ENCODE measurements around the gene PCNX3.
"Not testable (repeated sequence)": the region's sequence is repeated elsewhere in the genome, so short reads cannot be mapped to it uniquely, and the experiment has no call there.

PCNX3 gene

GRCh38 chr11:65621460-65621859 lies 5.9 kb downstream of the PCNX3 start:
- DNase-seq = no peak

DNA sequence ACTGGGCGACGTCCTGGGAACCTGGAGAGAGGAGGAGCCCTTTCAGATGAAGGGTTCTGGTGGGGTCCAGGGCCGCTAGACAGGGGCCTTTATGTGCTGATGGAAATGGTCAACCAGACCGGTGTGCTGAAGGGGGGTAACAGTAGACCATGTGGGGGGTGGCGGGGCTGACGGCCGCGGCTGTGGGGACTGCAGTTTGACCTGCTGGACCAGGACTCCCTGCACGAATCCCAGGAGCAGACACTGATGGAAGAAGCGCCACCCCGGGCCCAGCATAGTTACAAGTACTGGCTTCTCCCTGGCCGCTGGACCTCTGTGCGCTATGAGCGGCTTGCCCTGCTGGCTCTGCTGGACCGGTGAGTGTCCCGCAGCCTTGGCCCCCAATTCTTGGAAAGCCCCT lies 6.4 kb downstream of the PCNX3 start:
- no peak for DNase-seq

DNA sequence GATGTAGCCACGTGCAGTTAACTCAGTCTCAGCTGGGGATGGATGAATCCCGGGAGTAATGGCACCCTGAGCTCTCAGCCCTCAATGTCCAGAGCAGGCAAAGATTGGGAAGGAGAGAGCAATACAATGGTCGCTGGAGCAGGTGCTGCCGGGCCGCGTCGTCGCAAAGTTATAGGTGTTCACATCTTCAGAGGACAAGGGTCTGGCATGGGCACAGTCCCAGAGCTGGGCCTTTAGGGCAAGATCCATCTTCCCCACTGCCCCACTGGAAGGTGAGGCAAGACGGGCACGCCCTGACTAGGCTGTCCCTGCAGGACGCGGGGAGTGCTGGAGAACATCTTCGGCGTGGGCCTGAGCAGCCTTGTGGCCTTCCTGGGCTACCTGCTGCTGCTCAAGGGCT lies 7.6 kb downstream of the PCNX3 start:
- DNase-seq = no peak

GRCh38 chr11:65623852-65624616 lies 8.5 kb downstream of the PCNX3 start:
- no peak for DNase-seq

DNA sequence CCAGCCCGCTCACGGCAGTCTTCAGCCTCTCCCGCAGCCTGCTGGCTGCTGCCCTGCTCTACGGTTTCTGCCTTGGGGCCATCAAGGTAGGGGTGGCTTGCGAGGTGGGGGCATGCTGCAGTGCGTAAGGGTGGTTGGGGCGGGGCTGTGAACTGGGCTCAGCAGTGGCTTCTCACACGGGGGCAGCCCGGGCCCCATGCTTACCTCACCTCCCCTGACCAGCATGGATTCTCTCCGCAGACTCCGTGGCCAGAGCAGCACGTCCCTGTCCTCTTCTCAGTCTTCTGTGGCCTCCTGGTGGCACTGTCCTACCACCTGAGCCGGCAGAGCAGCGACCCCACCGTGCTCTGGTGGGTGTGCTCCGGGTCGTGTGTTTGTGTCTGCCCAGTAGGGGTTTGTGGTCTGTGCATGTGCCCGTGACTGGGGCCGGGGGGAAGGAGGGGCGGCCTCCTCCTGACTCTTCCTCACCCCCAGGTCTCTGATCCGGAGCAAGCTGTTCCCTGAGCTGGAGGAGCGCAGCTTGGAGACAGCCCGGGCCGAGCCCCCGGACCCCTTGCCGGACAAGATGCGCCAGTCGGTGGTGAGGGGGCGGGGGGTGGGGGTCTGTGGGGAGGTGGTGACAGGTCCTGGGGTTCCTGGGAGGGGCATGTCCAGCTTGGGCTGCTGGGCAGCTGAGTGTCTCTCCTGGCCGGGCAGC lies 9.5 kb downstream of the PCNX3 start:
- DNase-seq = no peak

DNA sequence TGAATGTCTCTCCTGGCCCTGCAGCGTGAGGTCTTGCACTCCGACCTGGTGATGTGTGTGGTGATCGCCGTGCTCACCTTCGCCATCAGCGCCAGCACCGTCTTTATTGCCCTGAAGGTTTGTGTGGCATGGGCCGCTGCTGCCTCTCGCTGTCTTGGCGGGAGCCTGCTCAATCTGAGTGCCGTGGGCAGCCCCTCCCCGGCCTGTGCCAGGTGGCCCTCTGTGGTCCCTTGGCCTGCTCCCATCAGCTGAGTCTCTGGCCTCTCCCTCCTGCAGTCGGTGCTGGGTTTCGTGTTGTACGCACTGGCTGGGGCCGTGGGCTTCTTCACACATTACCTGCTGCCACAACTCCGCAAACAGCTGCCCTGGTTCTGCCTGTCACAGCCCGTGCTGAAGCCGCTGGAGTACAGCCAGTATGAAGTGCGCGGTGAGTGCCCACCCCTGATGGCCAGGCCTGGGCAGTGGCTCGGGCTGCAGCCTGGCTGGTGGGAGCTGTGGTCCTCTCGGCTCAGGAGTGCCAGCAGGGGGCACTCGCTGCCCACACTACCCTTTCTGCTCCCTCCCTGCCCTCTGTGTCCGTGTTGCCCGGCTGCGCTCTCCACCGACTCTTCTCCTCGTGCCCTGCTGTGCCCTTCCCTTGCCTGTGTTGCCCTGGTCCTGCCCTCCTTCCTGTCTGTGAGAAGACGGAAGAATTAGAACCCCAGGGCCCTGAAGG lies 10.2 kb downstream of the PCNX3 start:
- DNase-seq = peak in 3 of 5 donors; percentile 49 to 54 (median 53)

DNA sequence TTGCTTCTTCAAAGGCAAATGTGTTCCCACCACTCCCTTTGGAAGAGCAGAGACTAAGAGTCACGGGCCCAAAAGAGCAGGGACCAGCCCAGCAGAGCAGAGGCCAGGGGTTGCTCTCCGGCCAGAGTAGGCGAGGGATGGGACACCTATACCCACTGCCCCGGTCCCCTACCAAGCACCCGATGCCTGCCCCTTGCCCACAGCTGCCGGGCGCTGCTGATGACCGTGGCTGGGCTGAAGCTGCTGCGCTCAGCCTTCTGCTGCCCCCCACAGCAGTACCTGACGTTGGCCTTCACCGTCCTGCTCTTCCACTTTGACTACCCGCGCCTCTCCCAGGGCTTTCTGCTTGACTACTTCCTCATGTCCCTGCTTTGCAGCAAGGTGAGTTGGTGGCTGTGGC lies 11.6 kb downstream of the PCNX3 start:
- DNase-seq = no peak

GRCh38 chr11:65629579-65629978 lies 14.0 kb downstream of the PCNX3 start:
- DNase-seq = no peak

DNA sequence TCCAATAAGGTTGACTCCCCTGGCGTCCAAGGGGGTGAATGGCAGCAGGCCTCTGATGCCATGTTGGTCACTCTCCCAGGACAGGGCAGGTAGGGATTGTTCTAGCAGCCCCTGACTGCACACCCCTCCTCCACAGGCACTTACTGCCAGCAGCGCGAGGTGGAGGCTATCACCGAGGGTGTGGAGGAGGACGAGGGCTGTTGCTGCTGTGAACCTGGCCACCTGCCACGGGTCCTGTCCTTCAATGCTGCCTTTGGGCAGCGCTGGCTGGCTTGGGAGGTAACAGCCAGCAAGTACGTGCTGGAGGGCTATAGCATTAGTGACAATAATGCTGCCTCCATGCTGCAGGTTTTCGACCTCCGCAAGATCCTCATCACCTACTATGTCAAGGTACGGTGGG lies 14.6 kb downstream of the PCNX3 start:
- no peak for DNase-seq

DNA sequence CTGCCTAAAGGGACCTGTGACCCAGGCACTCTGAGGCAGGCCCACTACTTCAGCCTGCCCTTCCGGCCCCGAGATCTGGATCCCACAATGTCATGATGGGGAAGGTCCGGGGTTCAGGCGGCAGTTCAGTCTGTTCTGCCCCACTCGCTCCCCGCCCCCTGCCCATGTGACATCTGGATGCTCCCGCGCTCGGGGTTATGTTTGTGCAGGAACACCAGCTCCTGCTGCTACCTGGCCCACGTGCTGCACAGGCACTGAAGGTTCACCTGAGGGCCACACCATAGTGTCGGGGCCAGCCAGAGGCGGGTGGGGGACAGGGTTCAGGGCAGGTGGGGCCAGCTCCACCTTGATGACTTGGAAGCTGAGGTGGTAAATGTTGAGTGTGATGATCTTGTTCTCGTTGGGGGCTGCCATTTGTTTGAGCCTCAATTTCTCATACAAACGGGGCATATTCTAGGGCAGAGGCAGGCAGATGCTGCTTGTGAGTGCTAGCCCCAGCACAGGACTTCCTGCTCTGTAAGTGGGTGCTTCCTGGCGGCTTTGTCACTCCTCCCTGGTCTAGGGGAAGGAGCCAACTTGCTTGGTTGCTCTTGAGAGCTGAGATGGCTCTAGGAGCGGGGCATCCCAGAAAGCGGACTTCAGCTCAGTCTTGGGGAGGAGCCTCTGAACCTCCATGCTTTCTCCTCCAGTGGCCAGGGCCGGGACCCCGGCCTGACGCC lies 18.0 kb downstream of the PCNX3 start:
- no peak for DNase-seq

GRCh38 chr11:65634109-65634436 lies 18.5 kb downstream of the PCNX3 start:
- DNase-seq = no peak

DNA sequence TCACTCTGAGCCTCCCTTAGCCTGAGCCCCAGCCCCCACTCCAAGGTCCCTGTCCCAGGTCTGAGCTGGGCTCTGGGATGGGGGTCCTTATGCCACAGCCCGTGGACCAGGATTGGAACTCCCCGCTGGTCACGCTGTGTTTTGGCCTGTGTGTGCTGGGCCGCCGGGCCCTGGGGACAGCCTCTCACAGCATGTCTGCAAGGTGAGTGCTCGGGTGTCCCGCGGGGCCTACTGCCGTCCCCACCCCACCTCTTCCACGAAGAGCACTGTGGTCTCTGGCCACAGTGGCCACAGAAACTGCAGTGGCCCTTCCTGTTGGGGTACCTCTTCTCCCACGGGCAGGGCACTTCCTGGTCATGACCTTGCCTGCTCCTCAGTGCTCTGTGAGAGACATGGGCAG lies 18.9 kb downstream of the PCNX3 start:
- no peak for DNase-seq

GRCh38 chr11:65634905-65635731 lies 19.5 kb downstream of the PCNX3 start:
- DNase-seq = no peak

- no peak for DNase-seq
Measured at GRCh38 chr11:65636108-65637031, 20.8 kb downstream of the PCNX3 start.

DNA sequence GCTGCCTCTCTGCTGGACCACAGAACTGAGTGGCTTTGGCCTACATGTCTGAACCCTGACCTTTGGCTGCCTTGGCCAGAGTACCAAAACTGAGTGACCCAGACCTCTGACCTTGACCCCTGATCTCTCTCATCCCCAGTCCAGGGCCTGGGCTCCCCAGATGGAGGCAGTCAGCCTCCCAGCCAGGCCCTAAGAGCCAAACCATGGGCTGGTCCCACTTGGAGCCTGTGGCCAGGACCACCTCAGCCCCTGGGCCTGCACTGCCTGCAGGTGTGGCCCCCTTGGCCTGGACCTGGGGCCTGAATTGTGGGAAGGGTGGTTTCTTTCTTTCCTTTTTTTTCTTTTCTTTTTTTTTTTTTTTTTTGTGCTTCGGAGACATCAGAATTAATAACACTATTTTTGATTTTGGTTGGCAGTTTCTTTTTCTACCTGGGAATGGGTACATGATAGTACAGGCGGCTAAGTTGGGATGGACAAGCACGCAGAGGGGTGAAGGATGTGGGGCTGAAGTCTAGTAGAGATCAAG lies 21.5 kb downstream of the PCNX3 start:
- DNase-seq = no peak

GRCh38 chr11:65637794-65638419 lies 22.3 kb downstream of the PCNX3 start, which contains the start of gene SIPA1:
TSS of gene SIPA1 (plus strand) at chr11:65638101. CDS start at chr11:65640922, 2,821 bp downstream.
- peak; percentile 60 to 80 (median 64) for DNase-seq

DNA sequence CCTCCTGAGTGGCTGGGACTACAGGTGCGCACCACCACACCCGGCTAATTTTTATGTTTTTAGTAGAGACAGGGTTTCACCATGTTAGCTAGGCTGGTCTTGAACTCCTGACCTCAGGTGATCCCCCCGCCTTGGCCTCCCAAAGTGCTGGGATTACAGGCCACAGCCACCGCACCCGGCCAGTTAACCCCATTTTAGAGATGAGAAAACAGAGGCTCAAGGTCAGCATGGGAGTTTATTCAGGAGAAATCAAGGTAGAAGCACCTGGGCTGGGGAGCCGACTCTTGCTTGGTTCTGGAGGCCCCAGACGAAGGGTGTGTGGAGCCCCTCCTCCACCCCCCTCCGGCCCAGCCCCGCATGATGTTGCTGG lies 23.6 kb downstream of the PCNX3 start:
- not testable (repeated sequence) for DNase-seq

GRCh38 chr11:65639623-65640482 lies 24.3 kb downstream of the PCNX3 start:
- DNase-seq = peak; percentile 54 to 89 (median 75)
